SJSA1 (cell line): ENCODE results near the gene FMN1. TPM values are rescaled to one million over a fixed set of nuclear protein-coding genes. Genes with fewer than 3 reads are reported as not detected.
"Not testable (repeated sequence)": the region's sequence is repeated elsewhere in the genome, so short reads cannot be mapped to it uniquely, and the experiment has no call there.

Source experiments
- DNase-seq, 2 experiments: peaks; one replicate each; pipeline ENCODE4 v3.0.0-alpha.2; 2015 to 2020; ENCODE audit warnings: low spot score in 2 of 2, low read depth in 1 of 2
- H3K27ac ChIP-seq: fragments of 250-450 bp; sonication (Bioruptor Pico); 2 replicates; pipeline ENCODE4 v1.5.1; 2020; ENCODE audit warnings: mild to moderate bottlenecking, moderate library complexity
- H3K27me3 ChIP-seq: fragments of 250-450 bp; sonication (Bioruptor Pico); replicated peaks from 2 replicates; pipeline ENCODE4 v1.5.1; 2020; ENCODE audit warnings: mild to moderate bottlenecking, moderate library complexity
- H3K36me3 ChIP-seq: fragments of 250-450 bp; sonication (Bioruptor Pico); 2 replicates; pipeline ENCODE4 v1.5.1; 2020; ENCODE audit warnings: mild to moderate bottlenecking
- H3K4me1 ChIP-seq: fragments of 250-450 bp; sonication (Bioruptor Pico); replicated peaks from 2 replicates; pipeline ENCODE4 v1.6.1; 2021; ENCODE audit warnings: mild to moderate bottlenecking
- H3K4me3 ChIP-seq: fragments of 250-450 bp; sonication (Bioruptor Pico); 2 replicates; pipeline ENCODE4 v1.5.1; 2020; ENCODE audit warnings: mild to moderate bottlenecking
- H3K9me3 ChIP-seq: fragments of 250-450 bp; sonication (Bioruptor Pico); replicated peaks from 2 replicates; pipeline ENCODE4 v1.5.1; 2020; ENCODE audit warnings: mild to moderate bottlenecking
- total RNA-seq: library from RNA; depleted of rRNA; stranded (reverse); fragments of >200 nt; shearing (Covaris generic); gene quantifications from 2 replicates; pipeline ENCODE4 v1.2.3, GENCODE V29; 2014

FMN1 gene
- total RNA-seq, 1 experiment from 2014 or later: 2.4 TPM

DNA sequence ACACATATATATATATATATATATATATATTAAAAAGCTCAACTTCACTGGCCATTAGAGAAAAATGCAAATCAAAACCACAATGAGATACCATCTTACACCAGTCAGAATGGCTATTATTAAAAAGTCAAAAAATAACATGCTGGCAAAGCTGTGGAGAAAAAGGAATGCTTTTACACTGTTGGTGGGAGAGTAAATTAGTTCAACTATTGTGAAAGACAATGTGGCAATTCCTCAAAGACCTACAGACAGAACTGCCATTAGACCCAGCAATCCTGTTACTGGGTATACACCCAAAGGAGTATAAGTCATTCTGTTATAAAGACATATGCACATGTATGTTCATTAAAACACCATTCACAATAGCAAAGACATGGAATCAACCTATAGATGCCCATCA is 244.5 kb downstream of the FMN1 start:
- H3K4me3 ChIP-seq, H3K4me1 ChIP-seq, H3K9me3 ChIP-seq, DNase-seq, H3K27me3 ChIP-seq, H3K27ac ChIP-seq, H3K36me3 ChIP-seq: not testable (repeated sequence)

DNA sequence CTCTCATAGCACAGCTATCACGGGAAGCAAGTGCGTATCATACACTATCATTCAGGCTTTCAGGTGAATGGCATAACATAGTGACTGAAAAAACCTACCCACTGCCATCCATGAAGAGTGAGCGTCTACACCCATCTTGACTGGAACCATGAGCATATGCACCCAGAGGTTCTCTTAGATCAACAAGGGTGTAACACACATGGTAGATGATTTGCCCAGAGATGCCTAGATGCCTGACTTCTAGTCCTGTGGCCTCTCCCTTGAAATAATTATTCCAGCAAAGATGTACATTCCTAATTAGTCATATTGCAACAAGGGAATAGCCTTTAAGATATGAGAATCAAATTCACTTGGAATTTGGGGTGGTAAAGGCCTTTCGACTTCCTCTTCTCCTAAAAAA is 248.3 kb downstream of the FMN1 start:
- no peaks in the 10 kb centered on the region for H3K9me3 ChIP-seq
- H3K27ac ChIP-seq: no peak overlapping the region
- no peaks in the 10 kb centered on the region for H3K27me3 ChIP-seq
- no peak overlapping the region for H3K4me3 ChIP-seq
- DNase-seq: no peak
- no peaks in the 10 kb centered on the region for H3K4me1 ChIP-seq
- H3K36me3 ChIP-seq: no peaks in the 10 kb centered on the region

DNA sequence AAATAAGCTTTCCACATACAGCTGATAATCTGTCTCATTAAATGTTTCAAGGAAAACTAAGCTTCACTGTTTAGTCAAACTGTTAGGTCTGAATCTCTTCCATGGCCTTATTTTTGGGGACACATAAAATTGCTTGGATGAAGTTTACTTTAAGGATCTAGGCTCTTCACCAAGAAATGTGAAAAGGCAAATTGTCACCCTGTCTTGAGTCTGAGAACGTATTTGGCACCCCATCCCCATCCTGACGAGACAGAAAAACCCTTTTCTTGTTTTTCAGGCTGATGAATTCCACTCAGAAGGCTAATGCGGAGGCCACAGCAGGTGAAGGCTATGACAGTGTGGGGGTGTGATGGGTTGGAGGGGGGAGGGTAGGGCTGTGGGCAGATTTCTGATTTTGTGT is 250.1 kb downstream of the FMN1 start:
- Histone ChIP-seq H3K4me1 (no peaks in the 10 kb centered on the region), H3K9me3 (no peaks in the 10 kb centered on the region), H3K27me3 (no peaks in the 10 kb centered on the region), H3K36me3 (no peaks in the 10 kb centered on the region), H3K4me3 (no peak overlapping the region), H3K27ac (no peak overlapping the region)
- DNase-seq: no peak

DNA sequence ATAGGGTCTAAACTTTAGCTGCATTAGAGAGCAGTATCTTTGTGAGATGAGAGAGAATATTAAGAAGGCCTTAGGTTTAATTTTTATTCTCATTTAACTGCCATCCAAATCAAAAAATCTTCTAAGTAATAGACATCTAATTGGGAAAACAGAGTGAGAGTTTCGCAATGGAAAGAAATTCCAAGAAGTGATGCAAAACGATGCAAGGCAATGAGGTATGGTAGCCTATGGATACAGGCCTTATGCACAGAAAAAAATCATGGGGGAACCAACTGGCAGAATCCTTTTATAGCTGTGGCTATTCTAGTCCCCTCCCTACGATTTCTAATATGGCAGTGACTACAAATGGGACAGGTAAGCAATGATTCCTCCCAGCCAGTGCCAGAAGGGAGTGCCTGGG is 250.8 kb downstream of the FMN1 start:
- H3K36me3 ChIP-seq: no peaks in the 10 kb centered on the region
- H3K4me3 ChIP-seq: no peak overlapping the region
- no peak for DNase-seq
- H3K27me3 ChIP-seq: no peaks in the 10 kb centered on the region
- no peaks in the 10 kb centered on the region for H3K4me1 ChIP-seq
- no peak overlapping the region for H3K27ac ChIP-seq
- H3K9me3 ChIP-seq: no peaks in the 10 kb centered on the region

DNA sequence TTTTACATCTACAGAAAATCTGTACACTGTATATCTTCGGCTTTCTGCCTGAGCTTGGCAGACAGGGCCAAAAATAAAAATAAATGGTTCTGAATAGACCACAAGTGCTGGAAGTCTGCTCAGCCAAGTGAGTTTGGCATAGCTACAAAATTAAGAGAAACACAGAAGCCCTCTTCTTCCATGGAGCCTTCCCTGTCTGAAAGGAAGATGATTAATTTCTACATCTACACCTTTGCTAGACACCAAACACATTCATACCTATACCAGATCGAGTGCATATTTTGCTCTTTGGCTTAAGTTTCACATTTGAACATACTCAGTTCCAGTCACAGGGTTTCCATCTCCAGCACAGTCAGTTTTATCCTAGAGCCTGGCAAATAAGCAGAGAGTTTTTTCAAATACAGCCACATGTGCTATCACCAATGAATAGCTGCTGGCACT is 252.1 kb downstream of the FMN1 start:
- Histone ChIP-seq H3K4me3 (no peak overlapping the region), H3K36me3 (no peaks in the 10 kb centered on the region), H3K27me3 (no peaks in the 10 kb centered on the region), H3K4me1 (no peaks in the 10 kb centered on the region), H3K9me3 (no peaks in the 10 kb centered on the region), H3K27ac (no peak overlapping the region)
- no peak for DNase-seq

DNA sequence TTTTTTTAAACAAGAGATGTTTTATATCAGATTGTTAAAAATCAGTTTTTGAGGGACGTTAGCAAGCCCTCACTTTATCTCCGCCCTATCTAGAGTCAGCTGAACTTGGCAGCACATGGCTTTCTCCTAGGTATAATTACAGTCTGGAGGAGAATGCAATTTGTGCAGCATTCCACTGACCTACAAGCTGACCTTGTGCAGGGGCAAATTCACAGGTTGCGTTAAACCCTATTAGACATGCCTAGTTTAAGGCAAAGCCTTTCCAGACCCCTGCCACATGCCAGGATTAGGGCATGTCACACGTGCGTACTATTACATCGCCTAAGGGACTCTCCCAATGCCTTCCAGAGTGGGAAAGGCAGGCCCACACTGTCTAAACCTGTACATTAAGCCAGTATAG is 252.7 kb downstream of the FMN1 start:
- no peaks in the 10 kb centered on the region for H3K27me3 ChIP-seq
- no peak overlapping the region for H3K27ac ChIP-seq
- no peaks in the 10 kb centered on the region for H3K4me1 ChIP-seq
- H3K4me3 ChIP-seq: no peak overlapping the region
- H3K36me3 ChIP-seq: no peaks in the 10 kb centered on the region
- no peaks in the 10 kb centered on the region for H3K9me3 ChIP-seq
- DNase-seq: no peak

DNA sequence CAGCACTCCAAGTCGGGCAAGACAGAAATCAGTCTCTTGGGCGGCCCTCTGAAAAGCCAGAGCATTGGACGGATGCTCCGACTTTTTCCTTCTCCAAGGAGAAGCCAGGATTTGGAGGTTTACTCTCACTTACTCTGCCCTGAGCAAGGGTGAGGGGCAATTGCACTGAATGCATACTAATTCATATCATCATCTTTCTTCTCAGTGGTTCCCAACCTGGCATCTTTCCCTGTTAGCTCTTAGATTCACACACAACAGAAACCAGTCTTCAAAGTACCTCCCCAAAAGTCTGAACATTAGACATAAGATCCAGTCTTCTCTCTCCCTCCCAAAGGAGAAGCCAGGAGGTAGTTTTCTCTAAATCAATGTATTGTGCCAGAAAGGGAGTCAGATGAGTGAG is 257.5 kb downstream of the FMN1 start:
- no peaks in the 10 kb centered on the region for H3K9me3 ChIP-seq
- no peak for DNase-seq
- no peak overlapping the region for H3K27ac ChIP-seq

DNA sequence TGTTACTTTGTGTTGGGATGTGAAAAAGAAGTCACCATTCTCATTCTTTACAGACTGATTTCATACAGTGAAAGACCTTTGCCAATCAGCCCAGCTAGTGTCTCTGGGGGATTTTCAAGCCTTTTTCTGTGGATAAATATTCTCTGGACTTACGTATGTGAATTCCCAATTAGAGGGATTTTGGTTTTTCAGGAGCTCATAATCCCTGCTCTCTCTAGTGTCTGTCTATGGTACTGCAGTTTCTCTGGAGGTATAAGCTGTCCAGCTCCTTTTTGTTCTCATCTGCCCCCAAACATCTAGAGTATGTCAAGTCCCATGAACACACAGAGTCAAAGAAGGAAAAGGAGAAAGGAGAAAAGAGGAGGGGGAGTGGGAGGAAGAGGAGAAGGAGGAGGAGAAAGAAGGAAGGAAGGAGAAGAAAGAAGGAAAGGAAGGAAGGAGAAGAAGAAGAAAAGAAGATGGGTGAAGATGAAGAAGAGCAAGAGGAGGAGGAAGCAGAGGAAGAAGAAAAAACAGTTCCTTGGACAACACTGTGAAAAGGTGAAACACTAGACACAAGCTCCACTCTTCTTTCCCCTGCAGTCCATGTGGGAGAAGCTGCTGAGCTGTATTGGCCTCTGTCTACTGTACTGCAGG is 258.1 kb downstream of the FMN1 start:
- DNase-seq: peak in 1 of 2 experiments; percentile 24
- H3K4me1 ChIP-seq: no peaks in the 10 kb centered on the region
- H3K36me3 ChIP-seq: no peaks in the 10 kb centered on the region
- no peaks in the 10 kb centered on the region for H3K9me3 ChIP-seq
- no peaks in the 10 kb centered on the region for H3K27me3 ChIP-seq
- H3K4me3 ChIP-seq: no peak overlapping the region
- no peak overlapping the region for H3K27ac ChIP-seq

More for the DNA sequence above, 257.5 kb downstream of the FMN1 start:
- Histone ChIP-seq H3K36me3 (no peaks in the 10 kb centered on the region), H3K27me3 (no peaks in the 10 kb centered on the region), H3K4me1 (no peaks in the 10 kb centered on the region), H3K4me3 (no peak overlapping the region)

DNA sequence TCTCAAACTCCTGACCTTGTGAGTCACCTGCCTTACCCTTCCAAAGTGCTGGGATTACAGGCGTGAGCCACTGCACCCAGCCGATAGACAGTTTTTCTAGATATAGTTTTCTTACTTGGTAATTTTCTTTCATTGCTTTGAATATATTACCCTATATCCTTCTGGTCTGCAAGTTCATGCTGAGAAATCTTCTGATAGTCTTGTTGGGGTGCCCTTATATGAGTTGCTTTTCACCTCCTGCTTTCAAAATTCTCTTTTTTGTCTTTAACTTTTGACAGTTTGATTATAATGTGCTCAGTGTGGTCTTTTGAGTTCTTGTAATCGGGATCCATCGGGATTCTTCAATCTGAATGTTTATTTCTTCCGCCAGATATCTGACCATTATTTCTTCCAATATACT is 259.4 kb downstream of the FMN1 start:
- no peak overlapping the region for H3K27ac ChIP-seq
- H3K4me3 ChIP-seq: no peak overlapping the region
- no peaks in the 10 kb centered on the region for H3K9me3 ChIP-seq
- H3K4me1 ChIP-seq: no peaks in the 10 kb centered on the region
- no peaks in the 10 kb centered on the region for H3K27me3 ChIP-seq
- no peak for DNase-seq
- H3K36me3 ChIP-seq: no peaks in the 10 kb centered on the region

DNA sequence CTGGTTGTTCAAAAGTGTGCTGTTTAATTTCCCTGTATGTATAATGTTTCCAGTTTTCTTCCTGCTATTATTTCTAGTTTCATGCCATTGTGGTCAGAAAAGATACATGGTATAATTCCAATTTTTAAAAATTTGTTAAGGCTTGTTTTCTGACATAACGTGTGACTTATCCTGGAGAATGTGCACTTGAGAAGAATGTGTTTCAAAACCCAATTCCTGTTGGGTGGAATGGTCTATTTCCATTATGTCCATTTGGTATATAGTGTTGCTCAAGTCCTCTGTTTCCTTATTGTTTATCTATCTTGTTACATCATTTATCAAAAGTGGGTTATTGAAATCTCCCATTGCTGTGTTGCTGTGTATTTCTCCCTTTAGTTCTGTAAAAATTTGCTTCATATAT is 261.3 kb downstream of the FMN1 start:
- Histone ChIP-seq H3K27me3 (no peaks in the 10 kb centered on the region), H3K36me3 (no peaks in the 10 kb centered on the region), H3K4me3 (no peak overlapping the region), H3K9me3 (no peaks in the 10 kb centered on the region), H3K4me1 (no peaks in the 10 kb centered on the region), H3K27ac (no peak overlapping the region)
- DNase-seq: no peak

DNA sequence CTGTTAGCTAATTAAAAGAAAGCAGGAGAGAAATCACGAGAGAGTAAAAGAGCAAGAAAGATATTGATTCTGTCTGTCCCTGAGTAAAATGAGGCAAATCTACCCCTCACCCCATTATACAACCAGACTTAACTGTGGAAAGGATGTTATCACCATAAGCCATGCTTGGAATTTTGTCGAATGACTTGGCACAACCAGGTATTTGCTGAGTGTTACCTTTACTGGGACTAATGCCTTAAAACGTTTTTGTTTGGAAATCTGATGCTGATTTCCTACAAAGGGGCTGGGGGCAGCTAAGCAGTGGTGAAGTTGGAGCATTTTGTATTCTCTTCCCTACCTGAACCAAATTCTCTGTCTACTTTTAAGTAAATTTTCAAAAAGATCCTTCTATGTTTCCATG is 265.6 kb downstream of the FMN1 start:
- Histone ChIP-seq H3K4me3 (no peak overlapping the region), H3K4me1 (no peaks in the 10 kb centered on the region), H3K27ac (no peak overlapping the region), H3K9me3 (no peaks in the 10 kb centered on the region), H3K36me3 (no peaks in the 10 kb centered on the region), H3K27me3 (no peaks in the 10 kb centered on the region)
- no peak for DNase-seq

DNA sequence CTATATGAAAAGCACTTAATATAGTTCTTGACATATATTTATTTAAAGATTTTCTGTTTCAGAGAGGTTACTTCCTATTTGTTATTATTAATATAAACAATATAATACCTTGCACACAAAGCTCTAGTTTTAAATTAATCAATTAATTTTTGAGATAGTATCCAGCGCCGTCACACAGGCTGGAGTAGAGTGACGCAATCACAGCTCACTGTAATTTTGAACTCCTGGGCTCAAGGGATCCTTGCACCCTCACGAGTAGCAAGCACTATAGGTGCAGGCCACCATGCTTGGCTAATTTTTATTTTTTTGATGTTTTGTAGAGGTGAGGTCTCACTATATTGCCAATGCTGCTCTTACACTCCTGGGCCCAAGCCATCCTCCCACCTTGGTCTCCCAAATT is 267.4 kb downstream of the FMN1 start:
- Histone ChIP-seq H3K4me3 (no peak overlapping the region), H3K27me3 (no peaks in the 10 kb centered on the region), H3K27ac (no peak overlapping the region), H3K4me1 (no peaks in the 10 kb centered on the region), H3K36me3 (no peaks in the 10 kb centered on the region), H3K9me3 (no peaks in the 10 kb centered on the region)
- DNase-seq: no peak

DNA sequence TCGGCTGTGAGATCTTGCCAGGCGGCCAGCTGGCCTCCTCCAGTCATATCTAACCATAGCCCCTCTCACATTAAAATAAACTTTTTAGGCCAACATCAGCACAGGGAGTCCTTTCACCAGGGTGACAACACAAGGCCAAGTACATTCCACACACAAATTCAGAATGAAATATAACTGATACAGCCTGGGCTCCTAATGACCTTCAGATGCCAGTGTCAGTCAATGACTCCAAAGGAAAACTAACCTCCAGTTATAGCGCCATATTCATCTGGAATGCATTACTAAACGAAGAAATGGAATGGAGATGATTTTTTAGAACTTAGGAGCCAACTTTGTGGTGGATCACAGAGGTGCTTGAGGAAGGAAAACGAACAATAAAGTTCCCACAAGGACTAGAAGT is 271.3 kb downstream of the FMN1 start:
- DNase-seq: no peak
- Histone ChIP-seq H3K9me3 (no peaks in the 10 kb centered on the region), H3K27me3 (no peaks in the 10 kb centered on the region), H3K36me3 (no peaks in the 10 kb centered on the region), H3K27ac (no peak overlapping the region), H3K4me1 (peaks cover 10% of the 10 kb centered on the region), H3K4me3 (no peak overlapping the region)

DNA sequence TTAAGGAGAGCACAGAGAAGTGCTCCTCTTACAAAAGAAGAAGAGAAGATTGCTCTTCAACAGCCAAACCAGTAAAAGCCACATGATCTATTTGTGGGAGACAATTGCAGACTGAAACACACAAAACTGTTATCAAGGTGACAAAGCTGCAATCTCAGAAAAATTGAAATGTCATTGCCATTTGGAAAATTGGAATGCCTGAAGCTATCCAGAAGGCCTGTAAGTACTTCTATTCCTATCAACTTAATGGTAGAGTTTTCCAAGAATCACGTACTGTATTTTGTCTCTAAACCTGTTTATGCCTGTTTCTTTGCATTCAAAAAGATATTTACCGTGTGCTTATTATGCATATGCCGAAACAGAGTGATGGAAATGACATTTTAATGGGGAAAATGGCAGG is 272.0 kb downstream of the FMN1 start:
- no peaks in the 10 kb centered on the region for H3K9me3 ChIP-seq
- H3K27ac ChIP-seq: no peak overlapping the region
- no peaks in the 10 kb centered on the region for H3K27me3 ChIP-seq
- no peak for DNase-seq
- H3K4me1 ChIP-seq: peaks cover 10% of the 10 kb centered on the region
- H3K36me3 ChIP-seq: no peaks in the 10 kb centered on the region
- H3K4me3 ChIP-seq: no peak overlapping the region

DNA sequence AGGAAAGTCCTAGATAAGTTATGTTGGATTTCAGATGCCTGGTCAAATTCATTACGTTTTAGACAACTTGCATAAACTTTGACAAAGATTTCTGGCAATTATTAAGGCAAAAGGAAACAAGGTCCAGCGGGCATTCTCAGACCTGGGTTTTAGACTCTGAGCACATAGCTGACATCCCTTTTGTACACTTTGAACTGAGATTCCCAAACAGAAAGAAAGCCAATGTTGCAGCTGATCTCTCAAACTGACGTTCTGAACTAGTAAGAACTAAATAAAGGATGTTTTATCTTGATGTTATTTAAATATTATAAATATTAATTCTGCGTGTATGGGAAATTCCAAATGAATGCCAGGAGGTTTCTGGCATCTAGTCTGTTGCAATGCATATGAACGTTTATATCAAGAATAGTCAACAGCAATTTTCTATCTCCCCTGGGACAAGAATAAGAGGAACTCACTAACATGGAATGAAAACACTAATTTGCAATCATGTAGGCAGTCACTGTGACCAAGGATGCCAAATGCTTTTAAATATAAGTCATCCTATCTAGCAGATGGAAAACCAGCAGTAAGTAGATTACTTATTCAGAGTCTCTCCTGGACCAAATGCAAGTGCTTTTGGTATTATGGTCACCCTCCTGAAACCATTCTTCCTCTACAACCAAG is 274.6 kb downstream of the FMN1 start:
- H3K27ac ChIP-seq: no peak overlapping the region
- H3K4me1 ChIP-seq: peaks cover 10% of the 10 kb centered on the region
- no peak overlapping the region for H3K4me3 ChIP-seq
- DNase-seq: peak in 1 of 2 experiments; percentile 36
- no peaks in the 10 kb centered on the region for H3K9me3 ChIP-seq
- H3K36me3 ChIP-seq: no peaks in the 10 kb centered on the region
- H3K27me3 ChIP-seq: no peaks in the 10 kb centered on the region
